BLaER1 treated with 17β-estradiol and CSF1 and Interleukin-3, amounts not matched to agents 10 nM and 100 nM (cell line): Measurements from ENCODE around the gene PTK7.

Source experiments
- H3K27ac ChIP-seq, 11 experiments: shearing (Covaris generic); formaldehyde crosslinking; 2 replicates each; pipeline ENCODE4 v1.8.1; 2022
- H3K27me3 ChIP-seq, 11 experiments: shearing (Covaris generic); formaldehyde crosslinking; 2 replicates each; pipeline ENCODE4 v1.8.1; 2022
- H3K36me3 ChIP-seq, 11 experiments: shearing (Covaris generic); formaldehyde crosslinking; 2 replicates each; pipeline ENCODE4 v1.8.1; 2022
- H3K4me1 ChIP-seq, 10 experiments: shearing (Covaris generic); formaldehyde crosslinking; 2 replicates each; pipeline ENCODE4 v1.8.1; 2022
- H3K4me2 ChIP-seq, 11 experiments: shearing (Covaris generic); formaldehyde crosslinking; 2 replicates each; pipeline ENCODE4 v1.8.1; 2022
- H3K4me3 ChIP-seq, 10 experiments: shearing (Covaris generic); formaldehyde crosslinking; 2 replicates each; pipeline ENCODE4 v1.8.1; 2022
- H3K9ac ChIP-seq, 11 experiments: shearing (Covaris generic); formaldehyde crosslinking; 2 replicates each; pipeline ENCODE4 v1.8.1; 2022
- H3K9me3 ChIP-seq, 11 experiments: shearing (Covaris generic); formaldehyde crosslinking; replicated peaks in 1 of 11; 2 replicates each; pipeline ENCODE4 v1.8.1; 2022
- H4K20me1 ChIP-seq, 11 experiments: shearing (Covaris generic); formaldehyde crosslinking; 2 replicates each; pipeline ENCODE4 v1.8.1; 2022
- Cebpa-rat ChIP-seq, 11 experiments: shearing (Covaris generic); IDR thresholded peaks; 2 replicates each; pipeline ENCODE4 v1.8.1; 2022

The PTK7 gene

GRCh38 chr6:43089467-43089866 is 13.4 kb downstream of the PTK7 start:
- TF ChIP-seq Cebpa-rat (IDR thresholded peaks at IDR 0.05), result no peak
- no peak overlapping the region for H3K4me3 ChIP-seq
- peaks cover 0 to 99% (median 81%) of the 10 kb centered on the region in 11 experiments; a peak in 17 of 22 replicates for H4K20me1 ChIP-seq
- H3K27ac ChIP-seq, result 0 out of 22 replicates have a peak overlapping the region, but pooled peaks of 2 of the 11 experiments have one; percentile 7 to 11
- H3K36me3 ChIP-seq, result 0 out of 22 replicates have a peak, but pooled peaks cover 0 to 6% (median 0%) of the 10 kb centered on the region in 11 experiments
- H3K4me1 ChIP-seq, result peaks cover 20 to 63% (median 50%) of the 10 kb centered on the region in 10 experiments
- H3K4me2 ChIP-seq, result peak overlapping the region in 6 of 11 experiments; percentile 1 to 40 (median 27); a peak in 8 of 22 replicates
- H3K9me3 ChIP-seq, result no peaks in the 10 kb centered on the region
- peak overlapping the region in 5 of 11 experiments; percentile 0 to 40 (median 17); a peak in 5 of 22 replicates for H3K9ac ChIP-seq
- no peaks in the 10 kb centered on the region for H3K27me3 ChIP-seq

- peaks cover 0 to 98% (median 77%) of the 10 kb centered on the region in 11 experiments; a peak in 17 of 22 replicates for H4K20me1 ChIP-seq
- H3K27me3 ChIP-seq, result no peaks in the 10 kb centered on the region
- H3K4me3 ChIP-seq, result no peak overlapping the region
- 0 out of 22 replicates have a peak, but pooled peaks cover 0 to 6% (median 0%) of the 10 kb centered on the region in 11 experiments for H3K36me3 ChIP-seq
- 0 out of 22 replicates have a peak overlapping the region, but pooled peaks of 2 of the 11 experiments have one; percentile 7 to 11 for H3K27ac ChIP-seq
- no peak for TF ChIP-seq Cebpa-rat (IDR thresholded peaks at IDR 0.05)
- peaks cover 20 to 61% (median 48%) of the 10 kb centered on the region in 10 experiments for H3K4me1 ChIP-seq
- H3K9me3 ChIP-seq, result no peaks in the 10 kb centered on the region
- H3K4me2 ChIP-seq, result peak overlapping the region in 10 of 11 experiments; percentile 4 to 40 (median 28); a peak in 13 of 22 replicates
- H3K9ac ChIP-seq, result peak overlapping the region in 3 of 11 experiments; percentile 16 to 23 (median 17); a peak in 3 of 22 replicates
These were observed 13.9 kb downstream of the PTK7 start for GRCh38 chr6:43089874-43090558.

- Histone ChIP-seq H3K4me2 (peak overlapping the region in 10 of 11 experiments; percentile 4 to 37 (median 28); a peak in 13 of 22 replicates), H3K9me3 (no peaks in the 10 kb centered on the region), H4K20me1 (peaks cover 0 to 98% (median 72%) of the 10 kb centered on the region in 11 experiments; a peak in 17 of 22 replicates), H3K27me3 (no peaks in the 10 kb centered on the region), H3K4me1 (peaks cover 18 to 59% (median 47%) of the 10 kb centered on the region in 10 experiments), H3K36me3 (0 out of 22 replicates have a peak, but pooled peaks cover 0 to 6% (median 0%) of the 10 kb centered on the region in 11 experiments), H3K27ac (peak overlapping the region in 1 of 11 experiments; percentile 24; a peak in 4 of 22 replicates), H3K9ac (peak overlapping the region in 3 of 11 experiments; percentile 4 to 28 (median 17); a peak in 2 of 22 replicates), H3K4me3 (no peak overlapping the region)
- no peak for TF ChIP-seq Cebpa-rat (IDR thresholded peaks at IDR 0.05)
These were observed 14.4 kb downstream of the PTK7 start for GRCh38 chr6:43090559-43090956.

GRCh38 chr6:43091020-43091419 is 14.9 kb downstream of the PTK7 start:
- peak overlapping the region in 10 of 11 experiments; percentile 4 to 37 (median 28); a peak in 13 of 22 replicates for H3K4me2 ChIP-seq
- H3K9ac ChIP-seq, result peak overlapping the region in 3 of 11 experiments; percentile 4 to 28 (median 17); a peak in 2 of 22 replicates
- no peaks in the 10 kb centered on the region for H3K9me3 ChIP-seq
- H3K27me3 ChIP-seq, result no peaks in the 10 kb centered on the region
- H3K27ac ChIP-seq, result peak overlapping the region in 1 of 11 experiments; percentile 24; a peak in 4 of 22 replicates
- no peak for TF ChIP-seq Cebpa-rat (IDR thresholded peaks at IDR 0.05)
- H3K4me3 ChIP-seq, result no peak overlapping the region
- H3K36me3 ChIP-seq, result 0 out of 22 replicates have a peak, but pooled peaks cover 0 to 6% (median 0%) of the 10 kb centered on the region in 11 experiments
- H4K20me1 ChIP-seq, result peaks cover 0 to 98% (median 74%) of the 10 kb centered on the region in 11 experiments; a peak in 17 of 22 replicates
- peaks cover 16 to 59% (median 47%) of the 10 kb centered on the region in 10 experiments for H3K4me1 ChIP-seq

DNA sequence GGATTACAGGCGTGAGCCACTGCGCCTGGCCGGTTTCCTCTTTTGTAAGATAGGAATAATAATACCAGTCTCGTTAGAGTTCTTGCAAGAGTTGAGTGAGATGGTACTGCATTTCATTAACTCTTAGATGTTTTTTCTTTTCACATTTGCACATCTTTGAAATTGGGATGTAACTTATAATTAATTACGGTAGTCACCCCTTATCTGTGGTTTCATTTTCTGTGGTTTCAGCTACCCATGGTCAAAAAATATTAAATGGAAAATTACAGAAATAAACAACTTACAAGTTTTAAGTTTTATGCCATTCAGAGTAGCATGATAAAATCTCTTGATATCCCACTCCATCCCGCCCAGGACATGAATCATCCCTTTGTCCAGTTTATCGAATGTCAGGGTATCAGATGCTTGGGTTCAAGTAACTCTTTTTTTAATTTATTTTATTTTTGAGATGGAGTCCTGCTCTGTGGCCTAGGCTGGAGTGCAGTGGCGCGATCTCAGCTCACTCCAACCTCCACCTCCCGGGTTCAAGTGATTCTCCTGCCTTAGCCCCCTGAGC is 15.4 kb downstream of the PTK7 start:
- peaks cover 18 to 59% (median 47%) of the 10 kb centered on the region in 10 experiments for H3K4me1 ChIP-seq
- H3K36me3 ChIP-seq, result 0 out of 22 replicates have a peak, but pooled peaks cover 0 to 6% (median 0%) of the 10 kb centered on the region in 11 experiments
- no peak overlapping the region; a peak in 1 of 22 replicates for H3K9ac ChIP-seq
- TF ChIP-seq Cebpa-rat (IDR thresholded peaks at IDR 0.05), result no peak
- H3K4me2 ChIP-seq, result peak overlapping the region in 8 of 11 experiments; percentile 4 to 37 (median 31); a peak in 10 of 22 replicates
- no peaks in the 10 kb centered on the region for H3K9me3 ChIP-seq
- H4K20me1 ChIP-seq, result peaks cover 0 to 98% (median 74%) of the 10 kb centered on the region in 11 experiments; a peak in 17 of 22 replicates
- H3K27me3 ChIP-seq, result no peaks in the 10 kb centered on the region
- H3K4me3 ChIP-seq, result no peak overlapping the region
- no peak overlapping the region; a peak in 1 of 22 replicates for H3K27ac ChIP-seq

DNA sequence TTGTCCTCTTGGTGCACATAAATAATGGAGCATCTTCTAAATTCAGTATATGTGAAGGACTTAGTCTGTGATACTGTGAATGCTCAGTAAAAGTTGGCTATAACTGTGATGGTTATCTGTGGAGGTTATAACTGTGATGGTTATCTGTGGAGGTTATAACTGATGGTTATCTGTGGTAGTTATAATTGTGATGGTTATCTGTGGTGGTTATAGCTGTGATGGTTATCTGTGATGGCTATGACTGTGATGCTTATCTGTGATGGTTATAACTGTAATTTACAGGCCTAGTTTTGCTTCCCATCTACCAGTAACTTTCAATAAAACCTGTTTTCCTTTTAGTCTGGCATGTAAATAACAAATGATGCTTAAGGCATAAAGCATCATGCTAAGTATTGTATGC is 16.5 kb downstream of the PTK7 start:
- Histone ChIP-seq H3K4me1 (peaks cover 24 to 66% (median 56%) of the 10 kb centered on the region in 10 experiments), H3K4me2 (no peak overlapping the region), H4K20me1 (peaks cover 0 to 98% (median 74%) of the 10 kb centered on the region in 11 experiments; a peak in 17 of 22 replicates), H3K27ac (no peak overlapping the region), H3K36me3 (0 out of 22 replicates have a peak, but pooled peaks cover 0 to 6% (median 0%) of the 10 kb centered on the region in 11 experiments), H3K4me3 (no peak overlapping the region), H3K27me3 (no peaks in the 10 kb centered on the region), H3K9me3 (no peaks in the 10 kb centered on the region), H3K9ac (no peak overlapping the region)
- no peak for TF ChIP-seq Cebpa-rat (IDR thresholded peaks at IDR 0.05)

GRCh38 chr6:43093436-43094289 is 17.5 kb downstream of the PTK7 start:
- 0 out of 22 replicates have a peak, but pooled peaks cover 0 to 6% (median 0%) of the 10 kb centered on the region in 11 experiments for H3K36me3 ChIP-seq
- H3K27me3 ChIP-seq, result no peaks in the 10 kb centered on the region
- peaks cover 24 to 63% (median 57%) of the 10 kb centered on the region in 10 experiments for H3K4me1 ChIP-seq
- H3K27ac ChIP-seq, result no peak overlapping the region
- no peaks in the 10 kb centered on the region for H3K9me3 ChIP-seq
- TF ChIP-seq Cebpa-rat (IDR thresholded peaks at IDR 0.05), result no peak
- H3K4me3 ChIP-seq, result no peak overlapping the region
- peaks cover 0 to 97% (median 69%) of the 10 kb centered on the region in 11 experiments; a peak in 17 of 22 replicates for H4K20me1 ChIP-seq
- no peak overlapping the region for H3K9ac ChIP-seq
- 0 out of 22 replicates have a peak overlapping the region, but pooled peaks of 1 of the 11 experiments have one; percentile 6 for H3K4me2 ChIP-seq
